PFSK-1 (cell line): ENCODE results near the gene NPHP4.

Experiments used
- FOXP2 ChIP-seq: optimal IDR thresholded peaks from 2 replicates; pipeline ENCODE3; 2011; ENCODE audit warnings: borderline replicate concordance, control low read depth, inconsistent platforms; ENCODE audit not compliant: insufficient read depth; ENCODE audit errors: extremely low read length, extremely low read depth
- POLR2AphosphoS5 ChIP-seq: IDR thresholded peaks from 2 replicates; pipeline ENCODE4 v1.6.1; 2012; ENCODE audit warnings: low read depth, mild to moderate bottlenecking, control low read depth, low read length, moderate library complexity
- REST ChIP-seq, 2 experiments: IDR thresholded peaks; 2 replicates each; pipeline versions ENCODE4 v1.6.1 to v1.8.0; 2011 to 2012; ENCODE audit warnings: low read depth in 2 of 2, low read length in 2 of 2, control low read depth in 1 of 2, inconsistent platforms in 1 of 2, mild to moderate bottlenecking in 1 of 2, moderate library complexity in 1 of 2; ENCODE audit not compliant: insufficient read depth in 1 of 2
- SIN3A ChIP-seq: IDR thresholded peaks from 2 replicates; pipeline ENCODE4 v1.6.1; 2012; ENCODE audit warnings: mild to moderate bottlenecking, low read length, moderate library complexity, borderline replicate concordance; ENCODE audit not compliant: insufficient read depth
- TAF1 ChIP-seq: IDR thresholded peaks from 2 replicates; pipeline ENCODE4 v1.6.1; 2012; ENCODE audit warnings: low read length, control low read depth, borderline replicate concordance; ENCODE audit not compliant: insufficient read depth

The NPHP4 gene

GRCh38 chr1:5971471-5972197, 20.6 kb downstream of the NPHP4 start:
- no peak for TF ChIP-seq REST (IDR thresholded peaks at IDR 0.05; ENCODE audit: insufficient read depth in 1 of 2, low read depth in 2 of 2, low read length in 2 of 2)
- no peak for TF ChIP-seq TAF1
- no peak for TF ChIP-seq SIN3A
- TF ChIP-seq POLR2AphosphoS5, result no peak
- TF ChIP-seq FOXP2, result no peak

GRCh38 chr1:5970610-5971273, 21.5 kb downstream of the NPHP4 start:
- TF ChIP-seq SIN3A (no peak), REST (IDR thresholded peaks at IDR 0.05; ENCODE audit: insufficient read depth in 1 of 2, low read depth in 2 of 2, low read length in 2 of 2) (no peak), POLR2AphosphoS5 (no peak), TAF1 (no peak), FOXP2 (no peak)

- no peak for TF ChIP-seq SIN3A
- TF ChIP-seq POLR2AphosphoS5, result no peak
- no peak for TF ChIP-seq FOXP2
- TF ChIP-seq REST (IDR thresholded peaks at IDR 0.05; ENCODE audit: insufficient read depth in 1 of 2, low read depth in 2 of 2, low read length in 2 of 2), result no peak
- no peak for TF ChIP-seq TAF1
Observed at GRCh38 chr1:5969168-5969567, 23.1 kb downstream of the NPHP4 start.

- TF ChIP-seq FOXP2, result no peak
- TF ChIP-seq REST (IDR thresholded peaks at IDR 0.05; ENCODE audit: insufficient read depth in 1 of 2, low read depth in 2 of 2, low read length in 2 of 2), result no peak
- TF ChIP-seq SIN3A, result no peak
- no peak for TF ChIP-seq TAF1
- TF ChIP-seq POLR2AphosphoS5, result no peak
Observed at GRCh38 chr1:5968161-5968736, 24.0 kb downstream of the NPHP4 start.
